Stomach (tissue), 4 donors: ENCODE data around the gene DEPDC1B.

Experiments
- EP300 ChIP-seq: sonication (generic); formaldehyde crosslinking; IDR thresholded peaks from one replicate; pipeline ENCODE4 v1.6.1; 2017; ENCODE audit warnings: antibody characterized with exemption
- POLR2A ChIP-seq, 4 donors: fragments of 450-650 bp; IDR thresholded peaks; one replicate each; pipeline ENCODE4 v1.6.1; 2016; ENCODE audit warnings: antibody characterized with exemption in 4 of 4, control low read depth in 2 of 4, mild to moderate bottlenecking in 1 of 4, moderate library complexity in 1 of 4
- TF ChIP-seq, protein P1 (sequence below), 7 experiments: fragments of 450-650 bp in 4 of 7; fragments of 200-600 bp in 3 of 7; sonication (generic) in 3 of 7; IDR thresholded peaks; one replicate each; pipeline ENCODE4 v1.5.1; 2016 to 2019; ENCODE audit warnings: antibody characterized with exemption in 7 of 7, control low read depth in 2 of 7, mild to moderate bottlenecking in 1 of 7

DNA sequence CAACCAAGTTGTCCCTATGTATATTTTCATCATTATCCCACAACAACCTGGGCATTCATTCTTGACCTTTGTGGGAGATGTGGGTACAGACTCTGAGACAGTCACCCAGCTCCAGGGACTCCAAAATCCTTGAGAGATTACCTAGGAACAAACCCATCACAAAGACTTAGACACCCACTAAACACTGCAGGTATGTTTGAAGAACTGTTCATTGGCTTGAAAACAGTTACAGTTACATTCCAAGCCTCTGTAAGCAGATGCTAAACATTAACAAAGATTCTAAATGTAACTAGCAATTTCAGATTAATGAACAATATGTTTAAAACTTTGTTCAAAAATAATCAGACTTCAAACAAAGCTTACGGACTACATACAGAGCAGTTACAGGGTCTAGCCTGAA lies 24.7 kb downstream of the DEPDC1B start:
- TF ChIP-seq POLR2A (IDR thresholded peaks at IDR 0.05) (no peak), EP300 (no peak)
- TF ChIP-seq, protein P1, sequence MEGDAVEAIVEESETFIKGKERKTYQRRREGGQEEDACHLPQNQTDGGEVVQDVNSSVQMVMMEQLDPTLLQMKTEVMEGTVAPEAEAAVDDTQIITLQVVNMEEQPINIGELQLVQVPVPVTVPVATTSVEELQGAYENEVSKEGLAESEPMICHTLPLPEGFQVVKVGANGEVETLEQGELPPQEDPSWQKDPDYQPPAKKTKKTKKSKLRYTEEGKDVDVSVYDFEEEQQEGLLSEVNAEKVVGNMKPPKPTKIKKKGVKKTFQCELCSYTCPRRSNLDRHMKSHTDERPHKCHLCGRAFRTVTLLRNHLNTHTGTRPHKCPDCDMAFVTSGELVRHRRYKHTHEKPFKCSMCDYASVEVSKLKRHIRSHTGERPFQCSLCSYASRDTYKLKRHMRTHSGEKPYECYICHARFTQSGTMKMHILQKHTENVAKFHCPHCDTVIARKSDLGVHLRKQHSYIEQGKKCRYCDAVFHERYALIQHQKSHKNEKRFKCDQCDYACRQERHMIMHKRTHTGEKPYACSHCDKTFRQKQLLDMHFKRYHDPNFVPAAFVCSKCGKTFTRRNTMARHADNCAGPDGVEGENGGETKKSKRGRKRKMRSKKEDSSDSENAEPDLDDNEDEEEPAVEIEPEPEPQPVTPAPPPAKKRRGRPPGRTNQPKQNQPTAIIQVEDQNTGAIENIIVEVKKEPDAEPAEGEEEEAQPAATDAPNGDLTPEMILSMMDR (IDR thresholded peaks at IDR 0.05), result no peak
